PC-9 (cell line): Measurements from ENCODE around the gene GAB4.

Experiments used
- EZH2 ChIP-seq: fragments of 200-600 bp; sonication (generic); IDR thresholded peaks from 2 replicates; pipeline ENCODE4 v1.8.0; 2017; ENCODE audit warnings: antibody characterized with exemption, low read depth
- TF ChIP-seq, protein P1 (sequence below): fragments of 200-600 bp; sonication (generic); conservative IDR thresholded peaks from 2 replicates; pipeline ENCODE4 v1.6.1; 2017; ENCODE audit warnings: mixed run types, antibody characterized with exemption, mild to moderate bottlenecking, moderate library complexity

DNA sequence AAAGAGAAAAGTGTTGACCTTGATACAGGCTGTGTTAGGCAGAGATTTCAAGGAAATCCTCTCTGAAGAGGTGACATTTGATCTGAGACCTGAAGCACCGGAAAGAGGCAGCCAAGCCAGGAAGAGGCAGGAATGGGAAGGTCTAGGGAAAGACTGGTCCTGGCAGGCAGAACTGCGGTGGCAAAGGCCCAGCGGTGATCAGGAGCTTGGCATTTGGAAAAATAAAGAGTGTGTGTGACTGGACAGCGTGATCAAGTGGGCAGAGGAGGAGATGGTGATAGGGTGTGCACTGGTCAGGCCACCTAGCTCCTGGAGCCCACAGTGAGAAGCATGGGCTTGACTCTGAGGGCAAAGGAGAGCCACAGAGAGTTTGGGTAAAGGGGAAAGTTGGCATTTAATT lies 27.2 kb upstream of the GAB4 start:
- TF ChIP-seq, protein P1, sequence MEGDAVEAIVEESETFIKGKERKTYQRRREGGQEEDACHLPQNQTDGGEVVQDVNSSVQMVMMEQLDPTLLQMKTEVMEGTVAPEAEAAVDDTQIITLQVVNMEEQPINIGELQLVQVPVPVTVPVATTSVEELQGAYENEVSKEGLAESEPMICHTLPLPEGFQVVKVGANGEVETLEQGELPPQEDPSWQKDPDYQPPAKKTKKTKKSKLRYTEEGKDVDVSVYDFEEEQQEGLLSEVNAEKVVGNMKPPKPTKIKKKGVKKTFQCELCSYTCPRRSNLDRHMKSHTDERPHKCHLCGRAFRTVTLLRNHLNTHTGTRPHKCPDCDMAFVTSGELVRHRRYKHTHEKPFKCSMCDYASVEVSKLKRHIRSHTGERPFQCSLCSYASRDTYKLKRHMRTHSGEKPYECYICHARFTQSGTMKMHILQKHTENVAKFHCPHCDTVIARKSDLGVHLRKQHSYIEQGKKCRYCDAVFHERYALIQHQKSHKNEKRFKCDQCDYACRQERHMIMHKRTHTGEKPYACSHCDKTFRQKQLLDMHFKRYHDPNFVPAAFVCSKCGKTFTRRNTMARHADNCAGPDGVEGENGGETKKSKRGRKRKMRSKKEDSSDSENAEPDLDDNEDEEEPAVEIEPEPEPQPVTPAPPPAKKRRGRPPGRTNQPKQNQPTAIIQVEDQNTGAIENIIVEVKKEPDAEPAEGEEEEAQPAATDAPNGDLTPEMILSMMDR = no peak
- TF ChIP-seq EZH2 = no peak
